Middle frontal gyrus (tissue), 1 donor: ENCODE measurements around the gene MAN1C1.
"Not testable (repeated sequence)": the region's sequence is repeated elsewhere in the genome, so short reads cannot be mapped to it uniquely, and the experiment has no call there.

ENCODE experiments used
- DNase-seq: peaks from one replicate; pipeline ENCODE4 v3.0.0-alpha.2; 2015; ENCODE audit warnings: low spot score; ENCODE audit errors: extremely low spot score

MAN1C1 gene

DNA sequence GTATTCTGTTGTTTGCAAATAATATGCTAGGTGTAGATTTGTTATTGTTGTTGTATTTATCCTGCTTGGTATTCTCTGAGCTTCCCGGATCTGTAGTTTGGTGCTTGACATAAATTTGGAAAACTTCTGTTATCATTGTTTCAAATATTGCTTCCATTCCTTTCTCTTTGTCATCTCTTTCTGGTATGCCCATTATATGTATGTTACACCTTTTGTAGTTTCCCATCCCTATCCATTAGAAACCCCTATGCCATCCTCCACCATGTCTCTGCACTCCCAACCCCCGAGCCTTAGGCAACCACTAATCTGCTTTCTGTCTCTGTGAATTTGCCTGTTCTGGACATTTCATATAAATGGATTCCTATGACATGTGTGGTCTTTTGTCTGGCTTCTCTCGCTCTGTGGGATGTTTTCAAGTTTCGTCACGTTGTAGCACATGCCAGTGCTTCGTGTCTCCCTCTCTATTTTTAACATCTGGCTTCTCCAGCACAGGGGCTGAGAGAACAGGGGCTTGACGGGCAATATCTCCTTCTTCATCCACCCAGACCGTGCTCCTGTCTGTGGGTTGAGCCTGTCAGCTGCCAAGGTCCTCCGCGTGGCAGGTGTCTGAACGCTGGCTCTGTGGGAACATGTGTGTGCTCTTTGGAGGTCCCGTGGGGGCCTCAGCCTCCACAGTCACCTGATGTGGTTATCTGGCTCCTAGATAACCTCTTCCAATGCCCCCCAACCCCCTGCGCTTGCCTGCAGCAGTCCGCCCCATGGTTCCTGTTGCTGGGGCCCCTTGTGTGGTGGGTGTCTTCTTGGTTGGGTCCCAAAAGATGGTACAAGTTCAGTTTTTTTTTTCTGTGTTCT, 32.8 kb upstream of the MAN1C1 start:
- no peak for DNase-seq

DNA sequence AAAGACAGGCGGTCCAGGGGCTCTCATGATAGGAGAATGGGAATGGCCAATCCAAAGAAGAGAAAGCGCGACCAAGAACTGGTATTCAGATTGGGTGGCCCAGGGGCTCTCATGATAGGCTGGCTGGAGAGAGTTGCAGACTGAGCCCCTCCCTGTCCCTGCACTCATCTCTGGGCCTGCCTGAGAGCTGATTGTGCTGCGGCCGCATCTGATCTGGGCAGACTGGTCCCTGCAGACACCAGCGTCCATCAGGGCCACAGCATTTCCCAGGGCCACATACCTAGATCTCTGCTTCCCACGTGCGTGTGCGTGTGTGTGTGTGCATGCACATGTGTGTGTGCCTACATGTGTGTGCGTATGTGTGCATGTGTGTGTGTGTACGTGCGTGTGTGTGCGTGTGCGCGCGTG, 30.4 kb upstream of the MAN1C1 start:
- no peak for DNase-seq

DNA sequence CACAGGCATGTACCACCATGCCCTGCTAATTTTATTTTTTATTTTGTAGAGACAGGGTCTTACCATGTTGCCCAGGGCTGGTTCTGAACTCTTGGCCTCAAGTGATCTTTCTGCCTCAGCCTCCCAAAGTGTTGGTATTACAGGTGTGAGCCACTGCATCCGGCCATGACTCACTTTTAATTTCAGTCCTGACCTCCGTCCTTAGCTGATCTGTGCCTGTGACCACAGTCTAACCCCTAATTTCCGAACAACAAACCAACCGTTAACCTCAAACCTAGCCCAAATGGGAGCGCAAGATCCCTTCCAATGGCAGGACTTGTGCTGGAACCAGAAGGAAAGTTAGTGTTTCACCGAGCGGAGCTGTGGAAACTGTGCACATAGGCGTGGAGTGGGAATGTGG, 29.3 kb upstream of the MAN1C1 start:
- no peak for DNase-seq

DNA sequence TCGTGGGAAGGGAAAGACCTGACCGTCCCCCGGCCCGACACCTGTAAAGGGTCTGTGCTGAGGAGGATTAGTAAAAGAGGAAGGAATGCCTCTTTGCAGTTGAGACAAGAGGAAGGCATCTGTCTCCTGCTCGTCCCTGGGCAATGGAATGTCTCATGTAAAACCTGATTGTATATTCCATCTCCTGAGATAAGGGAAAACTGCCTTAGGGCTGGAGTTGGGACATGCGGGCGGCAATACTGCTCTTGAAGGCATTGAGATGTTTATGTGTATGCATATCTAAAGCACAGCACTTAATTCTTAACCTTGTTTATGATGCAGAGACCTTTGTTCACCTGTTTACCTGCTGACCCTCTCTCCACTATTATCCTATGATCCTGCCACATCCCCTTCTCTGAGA, 28.4 kb upstream of the MAN1C1 start:
- DNase-seq = not testable (repeated sequence)

DNA sequence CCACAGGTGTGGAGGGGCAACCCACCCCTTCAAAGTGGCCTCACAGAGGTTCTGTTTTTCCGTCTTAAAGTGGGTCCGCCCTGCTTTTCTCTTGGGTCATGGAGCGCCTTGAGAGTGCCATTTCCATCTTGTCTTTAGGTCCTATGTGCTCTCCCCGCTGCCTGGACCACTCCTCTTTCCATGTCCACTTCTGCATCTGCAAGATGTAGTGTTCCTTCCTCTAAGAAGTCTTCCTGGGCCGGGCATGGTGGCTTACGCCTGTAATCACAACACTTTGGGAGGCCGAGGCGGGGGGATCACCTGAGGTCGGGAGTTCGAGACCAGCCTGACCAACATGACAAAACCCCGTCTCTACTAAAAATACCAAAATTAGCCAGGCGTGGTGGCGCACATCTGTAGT, 27.8 kb upstream of the MAN1C1 start:
- not testable (repeated sequence) for DNase-seq

DNA sequence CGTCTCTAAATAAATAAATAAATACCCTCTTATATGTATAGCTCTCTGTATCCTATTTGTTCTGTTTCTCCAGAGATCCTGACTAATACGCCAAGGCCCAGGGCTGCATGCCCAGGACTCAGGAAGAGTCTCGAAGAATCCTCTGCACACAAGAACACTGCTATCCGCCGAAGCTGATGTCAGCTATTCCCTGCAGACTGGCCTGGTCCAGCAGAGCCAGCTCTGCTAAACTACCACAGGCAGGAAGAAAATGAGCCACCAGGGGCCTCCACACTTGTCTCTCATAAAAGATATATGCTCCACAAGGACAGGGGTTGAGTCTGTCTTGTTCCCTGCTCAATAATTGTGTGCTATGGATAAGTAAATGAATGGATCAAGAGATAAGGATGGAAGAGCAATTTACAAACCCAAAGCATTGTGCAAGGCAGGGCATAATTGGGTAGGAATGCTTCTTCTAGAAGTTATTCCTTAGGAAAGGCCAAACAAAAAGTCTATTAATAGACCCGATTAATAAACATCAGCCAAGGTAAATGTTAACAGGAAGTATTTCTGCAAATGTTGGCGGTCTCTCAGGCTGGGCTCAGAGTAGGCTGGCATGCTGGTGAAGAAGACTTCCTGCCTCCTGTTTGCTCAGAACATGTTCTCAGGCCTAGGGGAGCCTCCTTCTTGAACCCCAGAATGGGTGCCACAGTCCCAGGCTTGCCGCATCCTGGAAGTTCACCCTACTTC, 26.3 kb upstream of the MAN1C1 start:
- no peak for DNase-seq

DNA sequence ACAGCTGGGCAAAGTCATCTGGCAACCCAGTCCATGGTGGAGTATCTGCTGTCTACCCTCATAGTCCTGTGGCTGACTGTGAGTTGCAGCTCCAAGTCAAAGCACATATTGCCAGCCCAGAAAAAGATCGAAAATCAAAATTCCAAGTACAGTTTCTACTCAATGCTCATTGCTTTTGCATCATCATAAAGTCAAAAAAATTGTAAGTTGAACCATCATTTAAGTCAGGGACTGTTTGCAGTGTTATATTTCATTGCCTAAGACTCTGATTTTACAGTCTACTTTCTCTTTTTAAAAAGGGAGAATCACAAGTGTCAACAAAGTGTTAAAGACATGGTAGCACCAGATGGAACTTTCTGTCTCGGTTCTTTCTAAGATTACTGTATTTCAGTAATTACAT, 22.7 kb upstream of the MAN1C1 start:
- DNase-seq = no peak

- DNase-seq = no peak
These were observed 21.6 kb upstream of the MAN1C1 start for GRCh38 chr1:25594971-25595370.

DNA sequence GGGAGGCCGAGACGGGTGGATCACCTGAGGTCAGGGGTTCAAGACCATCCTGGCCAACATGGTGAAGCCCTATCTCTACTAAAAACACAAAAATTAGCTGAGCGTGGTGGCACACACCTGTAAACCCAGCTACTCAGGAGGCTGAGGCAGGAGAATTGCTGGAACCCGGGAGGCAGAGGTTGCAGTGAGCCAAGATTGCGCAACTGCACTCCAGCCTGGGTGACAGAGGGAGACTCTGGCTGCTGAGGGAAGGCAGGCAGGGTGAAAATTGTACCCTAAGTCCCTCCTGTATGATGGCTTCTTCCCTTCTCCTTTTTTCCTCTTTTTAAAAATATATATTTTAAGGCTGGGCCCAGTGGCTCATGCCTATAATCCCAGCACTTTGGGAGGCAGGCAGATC, 19.9 kb upstream of the MAN1C1 start:
- not testable (repeated sequence) for DNase-seq

GRCh38 chr1:25598879-25599278, 17.7 kb upstream of the MAN1C1 start:
- DNase-seq = no peak

DNA sequence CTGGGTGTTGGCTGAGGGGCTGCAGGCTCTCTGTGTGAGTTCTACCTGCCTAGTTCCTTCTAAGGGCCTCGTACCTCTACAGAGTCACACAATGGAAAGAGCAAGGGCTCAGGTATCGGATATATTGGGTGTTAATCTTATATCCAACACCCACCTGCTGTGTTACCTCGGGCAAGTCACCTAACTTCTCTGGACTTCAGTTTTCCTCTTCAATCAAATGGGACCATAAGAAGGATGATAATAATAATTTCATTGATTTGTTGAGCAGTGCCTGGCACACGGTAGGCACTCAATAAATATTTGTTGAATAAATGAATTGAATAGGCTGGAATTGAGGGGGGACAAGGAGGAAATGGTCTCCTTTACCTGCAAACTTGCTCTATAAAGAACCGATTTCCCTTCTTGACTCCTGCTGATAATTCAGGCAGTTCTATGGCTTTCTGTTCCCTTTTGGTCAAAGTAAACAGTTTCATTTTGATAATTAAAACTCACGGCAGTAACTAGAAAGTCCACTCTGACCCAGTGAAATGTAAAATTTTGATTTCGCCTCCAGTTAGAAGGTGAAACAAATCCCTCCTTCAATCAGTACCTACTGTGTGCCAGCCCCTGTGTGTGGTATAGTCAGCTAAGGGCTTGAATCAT, 16.5 kb upstream of the MAN1C1 start:
- no peak for DNase-seq

GRCh38 chr1:25600971-25601699, 15.5 kb upstream of the MAN1C1 start:
- not testable (repeated sequence) for DNase-seq

GRCh38 chr1:25603779-25604538, 12.6 kb upstream of the MAN1C1 start:
- DNase-seq = not testable (repeated sequence)

DNA sequence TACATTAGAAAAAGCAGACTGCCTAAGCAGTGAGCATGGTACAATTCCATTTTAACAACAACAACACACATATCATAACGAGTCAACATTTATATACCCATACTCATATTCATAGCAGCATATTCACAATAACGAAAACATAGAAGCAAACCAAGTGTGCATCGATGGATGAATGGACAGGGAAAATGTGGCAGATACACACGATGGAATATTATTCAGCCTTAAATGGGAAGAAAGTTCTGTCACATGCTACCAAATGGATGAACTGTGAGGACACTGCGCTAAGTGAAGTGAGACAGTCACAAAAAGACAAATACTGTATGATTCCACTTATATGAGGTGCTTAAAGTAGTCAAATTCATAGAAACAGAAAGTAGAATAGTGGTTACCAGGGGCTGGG, 9.5 kb upstream of the MAN1C1 start:
- no peak for DNase-seq

DNA sequence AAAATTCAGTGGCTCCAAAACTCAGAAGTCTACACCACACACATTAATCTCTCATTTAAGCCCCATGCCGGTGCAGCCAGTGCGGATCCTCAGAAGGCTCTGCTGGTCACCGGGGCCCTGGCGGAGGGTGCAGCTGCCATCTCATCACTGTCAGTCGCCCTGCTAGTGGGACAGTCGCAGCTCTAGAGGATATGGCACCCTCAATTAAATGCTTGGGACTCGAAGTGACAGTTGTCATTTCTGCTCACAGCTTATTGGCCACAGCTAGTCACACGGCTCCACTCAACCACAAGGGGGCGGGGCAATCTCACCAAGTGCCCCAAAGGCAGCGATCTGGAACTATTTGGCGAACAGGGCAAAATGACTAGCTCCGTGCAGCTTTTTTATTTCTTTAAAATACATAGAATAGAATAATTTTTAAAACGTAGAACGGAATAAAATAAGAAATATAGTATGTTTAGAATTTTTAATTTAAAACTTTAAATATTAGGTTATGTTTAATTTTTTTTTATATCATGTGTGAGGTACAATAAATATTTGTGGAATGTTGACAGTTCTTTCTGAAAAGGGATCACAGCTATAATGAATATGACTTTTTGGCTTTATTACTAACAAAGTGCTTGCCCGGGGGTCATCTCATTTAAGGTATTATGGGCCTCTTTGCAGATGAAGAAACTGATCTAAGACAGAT, 8.0 kb upstream of the MAN1C1 start:
- peak; percentile 67 for DNase-seq

GRCh38 chr1:25609921-25610320, 6.7 kb upstream of the MAN1C1 start:
- DNase-seq = no peak

DNA sequence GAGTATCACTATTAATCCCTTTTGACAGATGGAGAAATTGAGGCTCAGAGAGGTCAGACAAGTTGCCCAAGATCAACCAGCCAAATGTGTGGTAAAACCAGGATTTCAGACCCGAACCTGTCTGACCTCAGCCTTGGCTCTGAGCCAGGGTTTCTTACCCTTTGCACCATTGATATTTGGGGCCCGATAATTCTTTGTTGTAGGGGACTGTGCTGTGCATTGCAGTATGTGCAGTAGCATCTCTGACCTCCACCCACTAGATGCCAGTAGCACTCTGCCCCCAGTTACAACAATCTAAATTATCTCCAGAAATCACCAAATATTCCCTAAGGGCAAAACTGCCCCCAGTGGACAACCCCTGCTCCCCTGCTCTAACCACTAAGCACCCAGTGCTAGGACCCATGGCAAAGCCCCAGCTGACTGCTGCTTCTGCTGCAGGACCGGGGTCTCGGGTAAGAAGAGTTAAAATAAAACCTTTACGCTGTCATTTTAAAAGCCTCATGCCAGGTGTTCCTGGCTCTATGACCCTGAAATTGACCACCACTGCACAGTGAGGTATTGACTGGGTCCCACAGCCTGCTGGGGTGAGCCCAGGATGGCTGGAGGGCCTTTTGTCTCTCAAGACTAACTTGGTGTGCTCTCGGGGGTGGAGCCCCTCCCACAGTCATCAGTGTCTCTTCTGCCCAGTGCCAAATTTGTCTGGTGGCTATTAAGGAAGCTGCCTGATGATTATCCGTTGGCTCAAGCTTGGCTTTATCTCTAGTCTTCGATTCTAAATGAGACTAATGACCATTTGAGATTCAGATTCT, 5.6 kb upstream of the MAN1C1 start:
- no peak for DNase-seq

GRCh38 chr1:25611843-25612242, 4.7 kb upstream of the MAN1C1 start:
- no peak for DNase-seq

- DNase-seq = no peak
These were observed 4.2 kb upstream of the MAN1C1 start for GRCh38 chr1:25612421-25612820.
